HEK293 (cell line): Measurements from ENCODE around the gene FGR.

Experiments
- CTCF ChIP-seq: fragments of 450-650 bp; formaldehyde crosslinking; IDR thresholded peaks from 2 replicates; pipeline ENCODE4 v1.5.1; 2016; ENCODE audit warnings: missing biosample characterization, missing genetic modification characterization
- FEZF1 ChIP-seq: fragments of 450-650 bp; formaldehyde crosslinking; IDR thresholded peaks from 2 replicates; pipeline ENCODE4 v1.5.1; 2016; ENCODE audit warnings: missing biosample characterization, missing genetic modification characterization
- IKZF3 ChIP-seq: fragments of 450-650 bp; IDR thresholded peaks from 2 replicates; pipeline ENCODE4 v1.5.0; 2018; ENCODE audit warnings: missing biosample characterization, mild to moderate bottlenecking, missing genetic modification characterization, moderate library complexity
- MZF1 ChIP-seq: fragments of 450-650 bp; formaldehyde crosslinking; IDR thresholded peaks from 2 replicates; pipeline ENCODE4 v1.5.1; 2017; ENCODE audit warnings: missing biosample characterization, missing genetic modification characterization, borderline replicate concordance
- OSR2 ChIP-seq: fragments of 450-650 bp; formaldehyde crosslinking; IDR thresholded peaks from 2 replicates; pipeline ENCODE4 v1.5.1; 2016; ENCODE audit warnings: missing biosample characterization, missing genetic modification characterization
- REPIN1 ChIP-seq: fragments of 450-650 bp; formaldehyde crosslinking; IDR thresholded peaks from 2 replicates; pipeline ENCODE4 v1.5.1; 2017; ENCODE audit warnings: missing biosample characterization, missing genetic modification characterization, low read depth
- SETDB1 ChIP-seq: IDR thresholded peaks from one replicate; pipeline ENCODE4 v1.6.1; 2017; ENCODE audit warnings: mild to moderate bottlenecking, low read length, moderate library complexity, mixed read lengths; ENCODE audit not compliant: insufficient read length
- ZBTB17 ChIP-seq: fragments of 450-650 bp; formaldehyde crosslinking; IDR thresholded peaks from 2 replicates; pipeline ENCODE4 v1.5.1; 2016; ENCODE audit warnings: missing biosample characterization, missing genetic modification characterization
- ZFP37 ChIP-seq: fragments of 450-650 bp; formaldehyde crosslinking; IDR thresholded peaks from 2 replicates; pipeline ENCODE4 v1.5.1; 2016; ENCODE audit warnings: missing biosample characterization, missing genetic modification characterization
- ZNF10 ChIP-seq: fragments of 450-650 bp; formaldehyde crosslinking; IDR thresholded peaks from 2 replicates; pipeline ENCODE4 v1.5.1; 2017; ENCODE audit warnings: missing biosample characterization, missing genetic modification characterization
- ZNF146 ChIP-seq: fragments of 450-650 bp; formaldehyde crosslinking; IDR thresholded peaks from 2 replicates; pipeline ENCODE4 v1.5.1; 2016; ENCODE audit warnings: missing biosample characterization, missing genetic modification characterization
- ZNF16 ChIP-seq: fragments of 450-650 bp; formaldehyde crosslinking; IDR thresholded peaks from 2 replicates; pipeline ENCODE4 v1.5.1; 2016; ENCODE audit warnings: low read depth, missing biosample characterization, missing genetic modification characterization
- ZNF18 ChIP-seq: fragments of 450-650 bp; formaldehyde crosslinking; IDR thresholded peaks from 2 replicates; pipeline ENCODE4 v1.5.1; 2016; ENCODE audit warnings: missing biosample characterization, missing genetic modification characterization
- ZNF19 ChIP-seq: fragments of 450-650 bp; formaldehyde crosslinking; IDR thresholded peaks from 2 replicates; pipeline ENCODE4; 2016; ENCODE audit warnings: missing biosample characterization, missing genetic modification characterization, low read depth
- ZNF202 ChIP-seq: fragments of 450-650 bp; formaldehyde crosslinking; IDR thresholded peaks from 2 replicates; pipeline ENCODE4 v1.5.1; 2016; ENCODE audit warnings: missing biosample characterization, missing genetic modification characterization, borderline replicate concordance
- ZNF23 ChIP-seq: fragments of 450-650 bp; formaldehyde crosslinking; IDR thresholded peaks from 2 replicates; pipeline ENCODE4 v1.5.1; 2016; ENCODE audit warnings: missing biosample characterization, missing genetic modification characterization, borderline replicate concordance
- ZNF26 ChIP-seq: fragments of 450-650 bp; formaldehyde crosslinking; IDR thresholded peaks from 2 replicates; pipeline ENCODE4 v1.5.1; 2016; ENCODE audit warnings: missing biosample characterization, missing genetic modification characterization
- ZNF292 ChIP-seq: fragments of 450-650 bp; formaldehyde crosslinking; IDR thresholded peaks from 2 replicates; pipeline ENCODE4 v1.5.1; 2016; ENCODE audit warnings: low read depth, missing biosample characterization, missing genetic modification characterization, borderline replicate concordance
- ZNF341 ChIP-seq: fragments of 450-650 bp; formaldehyde crosslinking; IDR thresholded peaks from 2 replicates; pipeline ENCODE4; 2016; ENCODE audit warnings: low read depth, missing biosample characterization, missing genetic modification characterization
- ZNF350 ChIP-seq: fragments of 450-650 bp; formaldehyde crosslinking; IDR thresholded peaks from 2 replicates; pipeline ENCODE4 v1.5.0; 2017; ENCODE audit warnings: missing biosample characterization, mild to moderate bottlenecking, missing genetic modification characterization
- ZNF354C ChIP-seq: fragments of 450-650 bp; formaldehyde crosslinking; IDR thresholded peaks from 2 replicates; pipeline ENCODE4 v1.5.1; 2016; ENCODE audit warnings: missing biosample characterization, missing genetic modification characterization, low read depth, borderline replicate concordance
- ZNF514 ChIP-seq: fragments of 450-650 bp; formaldehyde crosslinking; IDR thresholded peaks from 2 replicates; pipeline ENCODE4 v1.5.1; 2016; ENCODE audit warnings: missing biosample characterization, missing genetic modification characterization
- ZNF549 ChIP-seq: fragments of 450-650 bp; IDR thresholded peaks from 2 replicates; pipeline ENCODE4 v1.5.1; 2018; ENCODE audit warnings: missing biosample characterization, missing genetic modification characterization, mild to moderate bottlenecking, inconsistent platforms, moderate library complexity
- ZNF560 ChIP-seq: fragments of 450-650 bp; formaldehyde crosslinking; IDR thresholded peaks from 2 replicates; pipeline ENCODE4 v1.5.1; 2017; ENCODE audit warnings: missing biosample characterization, missing genetic modification characterization, borderline replicate concordance
- ZNF600 ChIP-seq: fragments of 450-650 bp; formaldehyde crosslinking; IDR thresholded peaks from 2 replicates; pipeline ENCODE4 v1.5.1; 2016; ENCODE audit warnings: missing biosample characterization, missing genetic modification characterization
- ZNF610 ChIP-seq: fragments of 450-650 bp; formaldehyde crosslinking; IDR thresholded peaks from 2 replicates; pipeline ENCODE4 v1.5.1; 2016; ENCODE audit warnings: missing biosample characterization, missing genetic modification characterization, borderline replicate concordance
- ZNF654 ChIP-seq: fragments of 450-650 bp; formaldehyde crosslinking; IDR thresholded peaks from 2 replicates; pipeline ENCODE4 v1.5.1; 2016; ENCODE audit warnings: low read depth, missing biosample characterization, missing genetic modification characterization
- ZNF660 ChIP-seq: fragments of 450-650 bp; IDR thresholded peaks from 2 replicates; pipeline ENCODE4 v1.5.1; 2018; ENCODE audit warnings: missing biosample characterization, mild to moderate bottlenecking, missing genetic modification characterization
- ZNF747 ChIP-seq: fragments of 450-650 bp; formaldehyde crosslinking; IDR thresholded peaks from 2 replicates; pipeline ENCODE4 v1.5.1; 2016; ENCODE audit warnings: missing biosample characterization, missing genetic modification characterization
- ZNF830 ChIP-seq: fragments of 450-650 bp; IDR thresholded peaks from 2 replicates; pipeline ENCODE4 v1.5.0; 2018; ENCODE audit warnings: missing biosample characterization, missing genetic modification characterization, low read depth, mild to moderate bottlenecking, moderate library complexity
- ZSCAN5A ChIP-seq: fragments of 450-650 bp; formaldehyde crosslinking; IDR thresholded peaks from 2 replicates; pipeline ENCODE4 v1.5.1; 2016; ENCODE audit warnings: missing biosample characterization, missing genetic modification characterization
- ZXDB ChIP-seq: fragments of 450-650 bp; formaldehyde crosslinking; IDR thresholded peaks from 2 replicates; pipeline ENCODE4 v1.5.1; 2016; ENCODE audit warnings: missing biosample characterization, missing genetic modification characterization

FGR gene

GRCh38 chr1:27662707-27663393 lies 27.9 kb upstream of the FGR start (continued):
- TF ChIP-seq ZNF16 (tag by site-specific recombination), result no peak
- TF ChIP-seq ZNF830, result no peak
- TF ChIP-seq ZNF202 (tag by site-specific recombination), result no peak
- TF ChIP-seq ZNF26 (tag by site-specific recombination), result no peak
- peak; percentile 93 for TF ChIP-seq ZBTB17 (tag by site-specific recombination)
- no peak for TF ChIP-seq ZNF23
- no peak for TF ChIP-seq FEZF1 (tag by site-specific recombination)
- TF ChIP-seq ZNF660, result peak; percentile 65; the same call in 1 of the 2 replicates
- TF ChIP-seq ZNF354C (tag by site-specific recombination), result no peak
- no peak for TF ChIP-seq ZNF560 (tag by site-specific recombination)
- TF ChIP-seq ZNF600 (tag by site-specific recombination), result no peak
- TF ChIP-seq ZNF10, result no peak
- no peak for TF ChIP-seq ZSCAN5A (tag by site-specific recombination)
- TF ChIP-seq ZNF292, result no peak
- no peak for TF ChIP-seq ZNF19 (tag by site-specific recombination)
- TF ChIP-seq ZNF654 (tag by site-specific recombination), result peak; percentile 92
- TF ChIP-seq ZXDB, result peak; percentile 52
- TF ChIP-seq ZNF514 (tag by site-specific recombination), result no peak
- no peak for TF ChIP-seq ZFP37 (tag by site-specific recombination)
- no peak for TF ChIP-seq ZNF350 (tag by site-specific recombination)
- no peak for TF ChIP-seq ZNF341 (tag by site-specific recombination)
- no peak for TF ChIP-seq SETDB1
- no peak for TF ChIP-seq REPIN1
- TF ChIP-seq ZNF18 (tag by site-specific recombination), result no peak
- no peak for TF ChIP-seq ZNF146 (tag by site-specific recombination)
- no peak for TF ChIP-seq IKZF3
- no peak for TF ChIP-seq ZNF610 (tag by site-specific recombination)
- TF ChIP-seq MZF1, result no peak
- no peak for TF ChIP-seq OSR2
- no peak for TF ChIP-seq ZNF747 (tag by site-specific recombination)
- no peak for TF ChIP-seq ZNF549 (tag by site-specific recombination)
- TF ChIP-seq CTCF, result peak; percentile 88
